Heart right ventricle (tissue), 16 donors: ENCODE results near the gene SOCS3. TPM values are rescaled to one million over a fixed set of nuclear protein-coding genes. Genes with fewer than 3 reads are reported as not detected.

Source experiments
- ATAC-seq, 8 donors: fragments of 200-7000 bp; cut with Tn5 transposase; one replicate each; pipeline ENCODE4 v1.9.1; 2020; ENCODE audit warnings: mild to moderate bottlenecking in 8 of 8, moderate library complexity in 8 of 8, moderate number of reproducible peaks in 1 of 8
- DNase-seq, 2 donors: peaks; one replicate each; pipeline ENCODE4 v3.0.0-alpha.2; 2020
- H3K27ac ChIP-seq, 10 donors: fragments of 200-600 bp; sonication (generic) in 2 of 10; one replicate each; pipeline versions ENCODE4 v1.5.0 to v1.8.0; 2020 to 2022; ENCODE audit warnings: mild to moderate bottlenecking in 3 of 10
- H3K27me3 ChIP-seq, 7 donors: fragments of 200-600 bp; one replicate each; pipeline ENCODE4 v1.8.0; 2021 to 2022; ENCODE audit warnings: mild to moderate bottlenecking in 2 of 7
- H3K36me3 ChIP-seq, 9 donors: fragments of 200-600 bp; sonication (generic) in 1 of 9; one replicate each; pipeline versions ENCODE4 v1.5.0 to v1.8.0; 2020 to 2022; ENCODE audit warnings: mild to moderate bottlenecking in 2 of 9
- H3K4me1 ChIP-seq, 9 donors: fragments of 200-600 bp; sonication (generic) in 1 of 9; one replicate each; pipeline versions ENCODE4 v1.5.0 to v1.8.0; 2020 to 2022; ENCODE audit warnings: mild to moderate bottlenecking in 4 of 9
- H3K4me3 ChIP-seq, 10 donors: fragments of 200-600 bp; sonication (generic) in 2 of 10; one replicate each; pipeline versions ENCODE4 v1.5.0 to v1.8.0; 2020 to 2022; ENCODE audit warnings: mild to moderate bottlenecking in 7 of 10, moderate library complexity in 2 of 10
- H3K9me3 ChIP-seq, 11 donors: fragments of 200-600 bp in 10 of 11; sonication (generic) in 2 of 11; one replicate each; pipeline versions ENCODE4 v1.5.0 to v1.8.0; 2013 to 2022; ENCODE audit warnings: mild to moderate bottlenecking in 2 of 11, control low read depth in 1 of 11, moderate library complexity in 1 of 11
- CTCF ChIP-seq, 9 donors: fragments of 200-600 bp; sonication (generic) in 2 of 9; IDR thresholded peaks; one replicate each; pipeline versions ENCODE4 v1.5.0 to v1.8.0; 2021 to 2022; ENCODE audit warnings: antibody characterized with exemption in 9 of 9, mild to moderate bottlenecking in 5 of 9, moderate library complexity in 1 of 9
- WGBS, 2 donors: extraction: QIAGEN DNeasy Blood & Tissue Kit; methylation state at CpG; one replicate each; pipeline ENCODE4 v1.1.7; 2013; ENCODE audit warnings: inconsistent platforms in 1 of 2; 5-methylcytosine and 5-hydroxymethylcytosine counted together
- intact Hi-C, 10 donors: fragments of 100-400 bp; cut with DNase I; formaldehyde crosslinking; loops; one replicate each; pipeline versions ENCODE4 v1.11.1 to v1.14.2; 2022
- polyA plus RNA-seq, 2 donors: library from polyadenylated mRNA; stranded (reverse); fragments of 200-250 nt; gene quantifications; one replicate each; pipeline ENCODE4 v1.2.3, GENCODE V29; 2013
- total RNA-seq, 10 donors: library from RNA; stranded (reverse); fragmentation: NEBNext Ultra II Directional in 3 of 10; extraction: Animal tissue kit (Norgen Biotek cat#: 25700) in 3 of 10; gene quantifications; one replicate each; pipeline versions ENCODE4 v1.2.1 to v1.2.4, GENCODE V29; 2021 to 2023
- donor health status: Arrhythmogenic right ventricular cardiomyopathy.
- donor health status: ischemic (EF 13 %, LVEDD 7.1; RV severe dilation, severe dysfunction).
- donor health status: healthy with polysubstance abuse.
- donor health status: DM: no; HTN: yes; CAD: no.
- donor health status: DM: no; HTN: no; CAD: no.
- donor health status: ischemic (EF 25% LVEDD 6.9; RV normal size, moderate dysfunction).
- donor health status: ischemic (EF 25% LVEDD 5.7; RV mildly dilated, moderate dysfunction).
- donor health status: healthy.
- donor health status: DM: yes; HTN: yes; CAD: no.
- donor health status: Ischemic cardiomyopathy.
- donor health status: ischemic (EF 35%, LVEDD 5.7; RV mildly dilated, moderate dysfunction).
- donor health status: nonischemic (EF 11% LVEDD 7.7; RV severe dilation, severe dysfunction).
- donor health status: DM: yes; HTN: yes; CAD: no.
- donor health status: PGD.
- donor health status: ischemic (EF 29% LVEDD 5.4; RV normal size, mild dysfunction).
- donor health status: nonischemic (EF 23%, LVEDD 6.1; RV moderate dilation, normal function).

The SOCS3 gene
- total and polyA plus RNA-seq, 12 donors, result 7.7 to 189 (median 17.0) TPM

GRCh38 chr17:78367193-78367592 is 7.3 kb upstream of the SOCS3 start:
- Histone ChIP-seq H3K4me1 (peaks cover 0 to 27% (median 15%) of the 10 kb centered on the region in 9 donors), H3K36me3 (no peaks in the 10 kb centered on the region), H3K27me3 (no peaks in the 10 kb centered on the region), H3K4me3 (no peak overlapping the region), H3K27ac (no peak overlapping the region), H3K9me3 (no peaks in the 10 kb centered on the region)
- DNase-seq, result no peak
- TF ChIP-seq CTCF (IDR thresholded peaks at IDR 0.05), result no peak
- no peak for ATAC-seq
- intact Hi-C loops, result no loop called here
- 87 to 93% methylated on average over 5 of the region's 5 CpGs for WGBS, 2 donors

- 76 to 81% methylated on average over 18 of the region's 18 CpGs for WGBS, 2 donors
- Histone ChIP-seq H3K36me3 (no peaks in the 10 kb centered on the region), H3K4me1 (peaks cover 0 to 30% (median 15%) of the 10 kb centered on the region in 9 donors), H3K9me3 (no peaks in the 10 kb centered on the region), H3K4me3 (no peak overlapping the region), H3K27ac (peak overlapping the region in 8 of 10 donors; percentile 49 to 80 (median 68)), H3K27me3 (no peaks in the 10 kb centered on the region)
- no peak for TF ChIP-seq CTCF (IDR thresholded peaks at IDR 0.05)
- DNase-seq (no peak), ATAC-seq (peak in 6 of 8 donors; percentile 26 to 50 (median 40))
- intact Hi-C loops, result no loop called here
Observed at GRCh38 chr17:78366109-78366848, 6.4 kb upstream of the SOCS3 start.

- Histone ChIP-seq H3K27me3 (no peaks in the 10 kb centered on the region), H3K4me1 (peaks cover under 1 to 37% (median 16%) of the 10 kb centered on the region in 9 donors), H3K9me3 (no peaks in the 10 kb centered on the region), H3K36me3 (no peaks in the 10 kb centered on the region), H3K4me3 (no peak overlapping the region), H3K27ac (peak overlapping the region in 8 of 10 donors; percentile 49 to 80 (median 68))
- no peak for TF ChIP-seq CTCF (IDR thresholded peaks at IDR 0.05)
- DNase-seq (no peak), ATAC-seq (peak in 5 of 8 donors; percentile 5 to 18 (median 16))
- 52 to 53% methylated on average over 16 of the region's 16 CpGs for WGBS, 2 donors
- intact Hi-C loops, result no loop called here
Observed at GRCh38 chr17:78365561-78366108, 5.8 kb upstream of the SOCS3 start.

GRCh38 chr17:78364436-78365281 is 4.8 kb upstream of the SOCS3 start:
- ATAC-seq, result no peak
- intact Hi-C loops, result loop anchor here in 6 of 10 donors (5.0 kb wide), 4 partner anchors 42 to 77 kb away; no protein-coding TSS in a partner anchor
- Histone ChIP-seq H3K4me1 (peaks cover 4 to 40% (median 19%) of the 10 kb centered on the region in 9 donors), H3K27ac (peak overlapping the region in 4 of 10 donors; percentile 69 to 80 (median 76)), H3K36me3 (no peaks in the 10 kb centered on the region), H3K9me3 (no peaks in the 10 kb centered on the region), H3K4me3 (no peak overlapping the region), H3K27me3 (no peaks in the 10 kb centered on the region)
- WGBS, 2 donors, result 79 to 83% methylated on average over 26 of the region's 26 CpGs
- TF ChIP-seq CTCF (IDR thresholded peaks at IDR 0.05), result no peak
- no peak for DNase-seq
